NT2/D1 (cell line): ENCODE data around the gene CMBL.

ENCODE experiments used
- SUZ12 ChIP-seq: IDR thresholded peaks from 2 replicates; pipeline ENCODE4 v1.6.1; 2011; ENCODE audit not compliant: insufficient read length, insufficient read depth; ENCODE audit errors: extremely low read depth
- YY1 ChIP-seq: IDR thresholded peaks from 2 replicates; pipeline ENCODE4 v1.6.1; 2011; ENCODE audit not compliant: insufficient read length, insufficient read depth
- ZNF274 ChIP-seq: IDR thresholded peaks from 2 replicates; pipeline ENCODE4 v1.6.1; 2011; ENCODE audit warnings: mild to moderate bottlenecking, low read depth, low read length

DNA sequence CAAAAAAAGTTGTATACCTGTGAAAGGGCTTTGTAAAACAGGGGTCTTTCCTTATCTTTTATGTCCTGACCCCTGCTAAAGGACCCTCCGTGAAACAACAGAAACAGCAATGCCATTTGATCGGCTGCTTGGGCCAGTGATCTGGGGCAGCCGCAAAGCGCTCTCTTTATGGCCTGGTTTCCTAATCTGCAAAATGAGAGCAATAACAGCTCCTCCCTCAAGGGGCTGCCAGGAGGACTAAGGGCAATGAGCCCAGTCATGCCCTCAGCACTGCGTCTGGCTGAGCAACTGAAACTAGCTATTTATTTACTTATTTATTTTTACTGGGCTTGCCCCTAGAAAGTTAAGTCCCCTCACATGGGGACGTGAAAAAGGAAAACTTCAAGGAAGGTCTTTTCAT lies 18.3 kb downstream of the CMBL start:
- TF ChIP-seq ZNF274 (no peak), YY1 (no peak), SUZ12 (no peak)
